Osteoblast (primary cell): Measurements from ENCODE around the gene GOLPH3L. TPM values are rescaled to one million over a fixed set of nuclear protein-coding genes. Genes with fewer than 3 reads are reported as not detected.
A peak's percentile ranks its signal among the peaks of the same experiment; 100 is the strongest.

Experiments used
- DNase-seq: peaks from one replicate; pipeline ENCODE4 v3.0.0; 2011; ENCODE audit warnings: low spot score, mixed read lengths; ENCODE audit not compliant: insufficient read length; ENCODE audit errors: missing footprints
- H2AFZ ChIP-seq: 2 replicates; pipeline ENCODE4 v1.6.0; 2011; ENCODE audit warnings: mild to moderate bottlenecking, low read length
- H3K27ac ChIP-seq: 2 replicates; pipeline ENCODE4 v1.5.1; 2011; ENCODE audit warnings: mild to moderate bottlenecking, low read depth, low read length, moderate library complexity
- H3K27me3 ChIP-seq: 2 replicates; pipeline ENCODE4 v1.6.0; 2012; ENCODE audit warnings: mild to moderate bottlenecking, control low read depth, inconsistent platforms, low read length, moderate library complexity; ENCODE audit not compliant: insufficient read depth
- H3K36me3 ChIP-seq: 2 replicates; pipeline ENCODE4 v1.5.1; 2011; ENCODE audit warnings: mild to moderate bottlenecking, low read length, control low read depth, moderate library complexity; ENCODE audit not compliant: insufficient read depth
- H3K4me1 ChIP-seq: 2 replicates; pipeline ENCODE4 v1.5.1; 2011; ENCODE audit warnings: mild to moderate bottlenecking, low read length, control low read depth, moderate library complexity; ENCODE audit not compliant: insufficient read depth
- H3K4me2 ChIP-seq: 2 replicates; pipeline ENCODE4 v1.6.0; 2011; ENCODE audit warnings: mild to moderate bottlenecking, low read length; ENCODE audit not compliant: insufficient read depth
- H3K4me3 ChIP-seq: fragments of 200-600 bp; sonication (generic); 3 replicates; pipeline ENCODE4 v1.5.1; 2012; ENCODE audit warnings: mild to moderate bottlenecking, low read length, inconsistent platforms; ENCODE audit not compliant: insufficient read depth
- H3K79me2 ChIP-seq: 2 replicates; pipeline ENCODE4 v1.6.0; 2012; ENCODE audit warnings: mild to moderate bottlenecking, low read length, control low read depth, inconsistent platforms; ENCODE audit not compliant: insufficient read depth
- H3K9me3 ChIP-seq: 2 replicates; pipeline ENCODE4 v1.5.1; 2011; ENCODE audit warnings: low read depth, low read length, control low read depth
- H4K20me1 ChIP-seq: 2 replicates; pipeline ENCODE4 v1.6.0; 2012; ENCODE audit warnings: mild to moderate bottlenecking, low read length, control low read depth; ENCODE audit not compliant: insufficient read depth
- total RNA-seq: library from RNA; depleted of rRNA; stranded (reverse); fragments of >200 nt; gene quantifications from 2 replicates; pipeline ENCODE4 v1.2.3, GENCODE V29; 2012
- TF ChIP-seq, protein P1 (sequence below): IDR thresholded peaks from 2 replicates; pipeline ENCODE4 v1.5.1; 2011; ENCODE audit warnings: mild to moderate bottlenecking, low read depth, low read length, moderate library complexity; ENCODE audit errors: extremely low read depth

The GOLPH3L gene
- 17.0 and 18.0 TPM in 2 replicates for total RNA-seq

DNA sequence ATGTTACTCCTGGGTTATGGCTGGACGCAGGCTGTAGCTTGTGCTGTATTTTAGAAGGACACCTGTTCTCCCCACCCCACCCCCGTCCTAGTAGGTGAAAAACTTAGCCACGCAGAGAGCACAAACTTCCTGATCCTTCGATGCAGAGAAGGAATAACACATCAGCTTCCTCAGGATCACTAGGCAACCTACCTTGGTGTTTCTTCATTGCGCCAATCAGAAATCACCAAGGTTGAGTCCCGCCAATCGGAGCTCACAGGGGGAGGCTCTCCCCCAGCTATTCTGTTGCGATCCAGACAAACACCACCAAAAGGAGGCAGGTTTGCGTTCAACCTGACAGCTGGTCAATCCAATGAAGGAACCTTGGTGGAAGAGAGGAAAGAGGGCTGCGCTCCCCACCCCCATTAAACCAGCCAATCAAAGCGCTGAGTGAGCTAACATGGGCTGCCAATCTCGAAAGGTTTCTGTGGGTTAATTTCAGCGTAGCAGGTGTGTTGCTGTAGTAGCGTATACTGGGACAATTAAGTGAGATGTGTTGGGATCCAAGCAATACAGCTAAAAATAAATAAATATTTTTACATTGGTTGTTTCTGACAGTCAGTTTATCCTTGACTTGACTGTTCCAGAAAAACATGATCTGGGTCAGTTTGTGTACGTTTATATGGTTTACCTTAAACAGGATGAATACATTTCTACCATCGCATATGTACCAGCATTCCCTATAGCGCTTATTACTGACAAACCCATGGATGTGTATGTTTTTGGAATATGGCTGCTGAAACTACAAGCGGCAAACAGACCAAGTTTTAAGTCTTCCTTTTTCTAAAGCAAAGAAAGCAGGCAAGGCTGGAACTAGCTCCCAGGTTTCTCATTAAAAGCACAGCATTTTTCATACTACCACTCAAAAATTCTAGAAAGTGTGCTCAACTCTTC, at the start of gene GOLPH3L:
GOLPH3L (minus strand) TSS at position 160 of the 933 bp plus-strand sequence. CDS start 2,316 bp downstream, outside the sequence.
- H3K27ac ChIP-seq = peak within 1 kb of the TSS; percentile 59
- H3K36me3 ChIP-seq = peaks cover 23% of the 10 kb centered on the region
- peaks cover 14% of the 10 kb centered on the region for H3K79me2 ChIP-seq
- DNase-seq = peak; percentile 85
- peak within 1 kb of the TSS; percentile 90 for H2AFZ ChIP-seq
- no peaks in the 10 kb centered on the region for H3K9me3 ChIP-seq
- H3K4me1 ChIP-seq = peaks cover 7% of the 10 kb centered on the region
- TF ChIP-seq, protein P1, sequence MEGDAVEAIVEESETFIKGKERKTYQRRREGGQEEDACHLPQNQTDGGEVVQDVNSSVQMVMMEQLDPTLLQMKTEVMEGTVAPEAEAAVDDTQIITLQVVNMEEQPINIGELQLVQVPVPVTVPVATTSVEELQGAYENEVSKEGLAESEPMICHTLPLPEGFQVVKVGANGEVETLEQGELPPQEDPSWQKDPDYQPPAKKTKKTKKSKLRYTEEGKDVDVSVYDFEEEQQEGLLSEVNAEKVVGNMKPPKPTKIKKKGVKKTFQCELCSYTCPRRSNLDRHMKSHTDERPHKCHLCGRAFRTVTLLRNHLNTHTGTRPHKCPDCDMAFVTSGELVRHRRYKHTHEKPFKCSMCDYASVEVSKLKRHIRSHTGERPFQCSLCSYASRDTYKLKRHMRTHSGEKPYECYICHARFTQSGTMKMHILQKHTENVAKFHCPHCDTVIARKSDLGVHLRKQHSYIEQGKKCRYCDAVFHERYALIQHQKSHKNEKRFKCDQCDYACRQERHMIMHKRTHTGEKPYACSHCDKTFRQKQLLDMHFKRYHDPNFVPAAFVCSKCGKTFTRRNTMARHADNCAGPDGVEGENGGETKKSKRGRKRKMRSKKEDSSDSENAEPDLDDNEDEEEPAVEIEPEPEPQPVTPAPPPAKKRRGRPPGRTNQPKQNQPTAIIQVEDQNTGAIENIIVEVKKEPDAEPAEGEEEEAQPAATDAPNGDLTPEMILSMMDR = no peak
- peak within 1 kb of the TSS; percentile 81 for H3K4me2 ChIP-seq
- peak within 1 kb of the TSS; percentile 77 for H3K4me3 ChIP-seq
- no peaks in the 10 kb centered on the region for H3K27me3 ChIP-seq
- no peaks in the 10 kb centered on the region for H4K20me1 ChIP-seq

DNA sequence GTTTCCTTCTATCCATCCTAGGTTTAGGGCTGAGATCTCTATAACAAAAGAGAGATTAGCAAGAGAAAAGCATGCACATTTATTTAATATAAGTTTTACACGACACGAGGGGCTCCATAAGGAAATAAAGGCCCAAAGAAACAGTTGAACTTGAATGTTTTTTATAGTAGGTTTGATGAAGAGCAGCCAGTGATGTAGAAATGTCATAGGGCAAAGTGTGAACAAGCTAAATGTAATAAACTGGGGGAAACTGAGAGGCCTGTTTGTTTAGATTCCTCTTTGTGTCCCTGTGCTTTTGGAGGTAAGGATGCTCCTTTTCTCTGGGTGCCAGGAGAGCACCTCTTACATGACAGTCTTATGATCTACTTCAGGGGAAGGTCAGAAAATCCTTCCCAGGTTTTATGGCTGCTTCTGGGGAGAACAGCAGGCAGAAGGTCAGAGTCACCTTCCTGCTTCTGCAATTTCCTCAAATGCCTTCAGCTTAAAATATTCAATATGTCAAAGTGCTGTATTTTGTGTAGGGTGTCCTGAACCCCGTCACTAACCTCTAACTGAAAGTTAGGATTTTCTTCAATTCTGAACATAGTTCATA, 33.3 kb upstream of the GOLPH3L start:
- Histone ChIP-seq H2AFZ (no peak overlapping the region), H4K20me1 (no peaks in the 10 kb centered on the region), H3K9me3 (no peaks in the 10 kb centered on the region), H3K4me3 (no peak overlapping the region), H3K27ac (no peak overlapping the region), H3K4me2 (no peak overlapping the region), H3K27me3 (no peaks in the 10 kb centered on the region), H3K36me3 (no peaks in the 10 kb centered on the region), H3K79me2 (no peaks in the 10 kb centered on the region), H3K4me1 (no peaks in the 10 kb centered on the region)
- DNase-seq = no peak
- TF ChIP-seq, protein P1 = no peak

DNA sequence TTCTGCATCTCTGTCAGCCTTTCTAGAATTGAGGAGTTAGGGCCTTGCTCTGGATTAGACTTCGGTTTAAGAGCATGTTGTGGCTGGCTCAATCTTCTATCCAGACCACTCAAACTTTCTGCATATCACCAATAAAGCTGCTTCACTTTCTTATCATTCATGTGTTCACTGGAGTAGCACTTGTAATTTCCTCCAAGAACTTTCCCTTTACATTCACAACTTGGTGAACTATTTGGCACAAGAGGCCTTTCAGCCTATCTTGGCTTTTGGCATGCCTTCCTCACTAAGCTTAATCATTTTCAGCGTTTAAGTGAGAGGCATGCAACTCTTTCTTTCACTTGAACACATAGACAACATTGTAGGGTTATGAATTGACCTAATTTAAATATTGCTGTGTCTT, 27.4 kb upstream of the GOLPH3L start:
- Histone ChIP-seq H3K4me2 (no peak overlapping the region), H3K9me3 (no peaks in the 10 kb centered on the region), H3K79me2 (no peaks in the 10 kb centered on the region), H3K4me1 (no peaks in the 10 kb centered on the region), H2AFZ (no peak overlapping the region), H3K4me3 (no peak overlapping the region), H3K36me3 (no peaks in the 10 kb centered on the region), H3K27ac (no peak overlapping the region), H4K20me1 (no peaks in the 10 kb centered on the region), H3K27me3 (no peaks in the 10 kb centered on the region)
- DNase-seq = no peak
- TF ChIP-seq, protein P1 = no peak

DNA sequence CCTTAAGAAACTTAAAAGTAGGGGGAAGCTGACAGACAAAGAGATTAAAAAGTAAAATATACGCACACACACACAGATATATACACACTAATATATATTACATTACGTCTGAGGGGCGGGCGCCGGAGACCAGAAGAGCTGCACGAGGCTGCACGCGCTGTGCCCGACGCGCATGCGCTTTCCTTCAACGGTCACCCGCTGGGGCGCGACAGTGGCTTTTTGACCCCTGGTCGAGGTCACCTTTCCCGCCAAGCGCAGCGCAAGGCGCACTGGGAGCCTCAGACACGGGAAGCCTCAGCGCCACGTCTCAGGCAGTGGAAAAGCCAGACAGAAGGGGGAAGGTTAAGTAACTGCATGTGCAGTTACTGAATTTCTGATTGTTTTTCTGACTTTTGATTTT, 23.7 kb upstream of the GOLPH3L start, which contains the start of gene HORMAD1:
HORMAD1 (minus strand) TSS at position 193 of the 400 bp plus-strand sequence. CDS start 1,390 bp downstream, outside the sequence.
- TF ChIP-seq, protein P1 = no peak
- no peaks in the 10 kb centered on the region for H4K20me1 ChIP-seq
- H3K9me3 ChIP-seq = no peaks in the 10 kb centered on the region
- no peaks in the 10 kb centered on the region for H3K27me3 ChIP-seq
- H3K36me3 ChIP-seq = no peaks in the 10 kb centered on the region
- no peak within 1 kb of the TSS for H2AFZ ChIP-seq
- H3K79me2 ChIP-seq = no peaks in the 10 kb centered on the region
- no peaks in the 10 kb centered on the region for H3K4me1 ChIP-seq
- H3K4me2 ChIP-seq = no peak within 1 kb of the TSS
- H3K27ac ChIP-seq = no peak within 1 kb of the TSS
- DNase-seq = no peak
- no peak within 1 kb of the TSS for H3K4me3 ChIP-seq
